Stimulated activated CD4-positive, alpha-beta T cell treated with anti-CD3 and anti-CD28 coated beads, TNF-alpha, amount 100 ng/mL, for 24 hours (primary cell): ENCODE measurements around the gene VMP1.

Experiments
- DNase-seq, 3 experiments: peaks; one replicate each; pipeline ENCODE4 v3.0.0-alpha.2; 2020; ENCODE audit warnings: low read depth in 3 of 3

VMP1 gene

GRCh38 chr17:59707149-59707970, at the start of gene VMP1, which contains the start of gene PTRH2:
Gene VMP1 (plus strand): TSS chr17:59707654. CDS start chr17:59731447, 23,793 bp downstream.
Gene PTRH2 (minus strand): TSS chr17:59707430. CDS start chr17:59697978, 9,452 bp downstream.
- peak; percentile 87 to 94 (median 91) for DNase-seq

- DNase-seq = no peak
Measured at GRCh38 chr17:59666235-59666634, 41.2 kb upstream of the VMP1 start.

GRCh38 chr17:59668816-59669215, 38.6 kb upstream of the VMP1 start:
- no peak for DNase-seq

GRCh38 chr17:59669411-59669810, 38.0 kb upstream of the VMP1 start:
- DNase-seq = no peak

- no peak for DNase-seq
Measured at GRCh38 chr17:59669944-59670343, 37.5 kb upstream of the VMP1 start.

- DNase-seq = no peak
Measured at GRCh38 chr17:59671386-59671785, 36.1 kb upstream of the VMP1 start.

GRCh38 chr17:59675231-59675630, 32.2 kb upstream of the VMP1 start:
- DNase-seq = no peak

GRCh38 chr17:59676716-59677115, 30.7 kb upstream of the VMP1 start:
- no peak for DNase-seq

- no peak for DNase-seq
Measured at GRCh38 chr17:59678918-59679317, 28.5 kb upstream of the VMP1 start.

GRCh38 chr17:59680314-59680713, 27.1 kb upstream of the VMP1 start:
- DNase-seq = no peak

GRCh38 chr17:59683283-59683682, 24.2 kb upstream of the VMP1 start:
- no peak for DNase-seq

GRCh38 chr17:59684967-59685366, 22.5 kb upstream of the VMP1 start:
- no peak for DNase-seq

- no peak for DNase-seq
Measured at GRCh38 chr17:59688008-59688407, 19.4 kb upstream of the VMP1 start.

GRCh38 chr17:59688496-59688895, 19.0 kb upstream of the VMP1 start:
- DNase-seq = no peak

GRCh38 chr17:59693582-59693981, 13.9 kb upstream of the VMP1 start:
- DNase-seq = no peak

- no peak for DNase-seq
Measured at GRCh38 chr17:59694344-59694743, 13.1 kb upstream of the VMP1 start.

GRCh38 chr17:59695945-59696681, 11.3 kb upstream of the VMP1 start:
- DNase-seq = no peak

GRCh38 chr17:59696682-59697277, 10.7 kb upstream of the VMP1 start:
- DNase-seq = no peak

GRCh38 chr17:59698143-59698542, 9.3 kb upstream of the VMP1 start:
- no peak for DNase-seq

- no peak for DNase-seq
Measured at GRCh38 chr17:59699218-59699617, 8.2 kb upstream of the VMP1 start.

- DNase-seq = no peak
Measured at GRCh38 chr17:59699786-59700185, 7.7 kb upstream of the VMP1 start.

GRCh38 chr17:59702304-59702703, 5.2 kb upstream of the VMP1 start:
- no peak for DNase-seq
